K562 (cell line): ENCODE measurements around the gene TMEM252. TPM values are rescaled to one million over a fixed set of nuclear protein-coding genes. Genes with fewer than 3 reads are reported as not detected.

Source experiments
- ATAC-seq: fragments of 200-7000 bp; cut with Tn5 transposase; 3 replicates; pipeline ENCODE4 v1.9.1; 2020; ENCODE audit warnings: moderate library complexity
- BruUV-seq: library from RNA; stranded (reverse); fragments of 400-500 nt; replicated peaks from 2 replicates; lab custom pipeline; 2021; lab: Mats Ljungman, UMichigan
- CTCF ChIA-PET: fragments of 300-600 bp; formaldehyde crosslinking; extraction: SDS; loops from one replicate; lab custom pipeline; 2021; ENCODE audit warnings: low intra/inter-chr PET ratio; lab: Yijun Ruan, JAX
- POLR2A ChIA-PET: fragments of 300-600, 350-650 bp; sonication (Branson Sonifier 250); formaldehyde crosslinking; extraction: SDS; loops from one replicate; lab custom pipeline; 2021; ENCODE audit warnings: antibody characterized with exemption, inconsistent platforms; lab: Yijun Ruan, JAX
- DNase-seq, 4 experiments: peaks; one replicate each; pipeline versions ENCODE4 v3.0.0 to v3.0.0-alpha.2; 2011 to 2018; ENCODE audit warnings: low spot score in 3 of 4, mixed read lengths in 3 of 4; ENCODE audit errors: extremely low read depth in 1 of 4
- FAIRE-seq: peaks from 2 replicates; lab custom pipeline; 2011; peaks lifted over from hg19 to GRCh38; lab: Jason Lieb, UNC
- H2AFZ ChIP-seq: 2 replicates; pipeline ENCODE4 v1.6.0; 2011; ENCODE audit warnings: low read depth, low read length, control low read depth, inconsistent platforms
- H3K27ac ChIP-seq: fragments of 200-600 bp; 3 replicates; pipeline ENCODE4 v1.8.0; 2011; ENCODE audit warnings: low read depth, mild to moderate bottlenecking, control low read depth, inconsistent platforms, low read length, moderate library complexity, mixed read lengths; ENCODE audit errors: extremely low read depth
- H3K27me3 ChIP-seq, 2 experiments: fragments of 300-600 bp in 1 of 2; 2 replicates in 1 of 2; 3 replicates in 1 of 2; pipeline versions ENCODE4 v1.6.0 to v1.8.0; 2011; ENCODE audit warnings: inconsistent platforms in 2 of 2, low read length in 2 of 2, mild to moderate bottlenecking in 1 of 2, mixed read lengths in 1 of 2, moderate library complexity in 1 of 2; ENCODE audit not compliant: control insufficient read depth in 2 of 2, insufficient read depth in 2 of 2
- H3K36me3 ChIP-seq: fragments of 300-600 bp; 3 replicates; pipeline ENCODE4 v1.8.0; 2011; ENCODE audit warnings: mild to moderate bottlenecking, low read length, inconsistent platforms; ENCODE audit not compliant: control insufficient read depth, insufficient read depth
- H3K4me1 ChIP-seq, 2 experiments: fragments of 200-600 bp in 1 of 2; replicated peaks in 1 of 2; 2 replicates in 1 of 2; 3 replicates in 1 of 2; pipeline versions ENCODE4 v1.5.1 to v1.8.0; 2011; ENCODE audit warnings: inconsistent platforms in 2 of 2, low read length in 2 of 2, mild to moderate bottlenecking in 1 of 2, mixed read lengths in 1 of 2, moderate library complexity in 1 of 2; ENCODE audit not compliant: control insufficient read depth in 2 of 2, insufficient read depth in 2 of 2
- H3K4me2 ChIP-seq: 2 replicates; pipeline ENCODE4 v1.6.1; 2011; ENCODE audit warnings: low read length, control low read depth, inconsistent platforms, mixed read lengths; ENCODE audit not compliant: insufficient read depth
- H3K4me3 ChIP-seq: fragments of 200-600 bp; sonication (generic), shearing (Covaris generic); 2 replicates; pipeline ENCODE4 v1.5.1; 2016; ENCODE audit warnings: control low read depth, inconsistent platforms
- H3K79me2 ChIP-seq: fragments of 200-600 bp; 3 replicates; pipeline ENCODE4 v1.8.0; 2011; ENCODE audit warnings: low read length, inconsistent platforms; ENCODE audit not compliant: control insufficient read depth, insufficient read depth
- H3K9ac ChIP-seq, 2 experiments: 2 replicates each; pipeline versions ENCODE4 v1.6.0 to v1.6.1; 2011; ENCODE audit warnings: low read depth in 2 of 2, low read length in 2 of 2, control low read depth in 1 of 2, inconsistent platforms in 1 of 2, mild to moderate bottlenecking in 1 of 2, mixed read lengths in 1 of 2; ENCODE audit not compliant: insufficient read depth in 1 of 2
- H3K9me1 ChIP-seq: one replicate; pipeline ENCODE4 v1.6.0; 2011; ENCODE audit warnings: inconsistent platforms, mild to moderate bottlenecking, low read length, moderate library complexity; ENCODE audit not compliant: control insufficient read depth, insufficient read depth
- H3K9me3 ChIP-seq: replicated peaks from 2 replicates; pipeline ENCODE4 v1.5.1; 2011; ENCODE audit warnings: low read depth, low read length, inconsistent platforms; ENCODE audit not compliant: control insufficient read depth, insufficient read depth
- H4K20me1 ChIP-seq: replicated peaks from 2 replicates; pipeline ENCODE4 v1.6.1; 2011; ENCODE audit warnings: low read length, inconsistent platforms, mixed read lengths; ENCODE audit not compliant: control insufficient read depth, insufficient read depth
- CEBPZ ChIP-seq: fragments of 150-350 bp; IDR thresholded peaks from 2 replicates; pipeline ENCODE4 v1.6.1; 2014; ENCODE audit warnings: low read depth, mild to moderate bottlenecking, low read length, borderline replicate concordance
- CTCF ChIP-seq, 3 experiments: IDR thresholded peaks in 2 of 3; conservative IDR thresholded peaks in 1 of 3; 2 replicates each; pipeline ENCODE4 v1.5.1; 2011 to 2012; ENCODE audit warnings: low read length in 3 of 3, mild to moderate bottlenecking in 3 of 3, control low read depth in 2 of 3, improper control_type of control experiment in 1 of 3, inconsistent platforms in 1 of 3, low read depth in 1 of 3, mixed read lengths in 1 of 3, moderate library complexity in 1 of 3; ENCODE audit not compliant: insufficient read depth in 2 of 3
- WGBS: fragments of 100-300 bp; shearing (Covaris generic); methylation state at CpG from one replicate; pipeline ENCODE4 v1.1.6; 2016; ENCODE audit warnings: low coverage, mixed read lengths; ENCODE audit not compliant: insufficient coverage; ENCODE audit errors: missing lambda C conversion rate; 5-methylcytosine and 5-hydroxymethylcytosine counted together
- in situ Hi-C: fragments of 300-500 bp; cut with MboI; formaldehyde crosslinking; loops from 4 replicates; pipeline ENCODE4 v1.15.0; 2018; ENCODE audit warnings: inconsistent platforms, mixed read lengths
- intact Hi-C: fragments of 100-400 bp; cut with micrococcal nuclease; formaldehyde crosslinking; loops from 2 replicates; pipeline ENCODE4 v1.14.2; 2022
- polyA plus RNA-seq, 8 experiments: library from polyadenylated mRNA; depleted of rRNA in 4 of 8; stranded (reverse) in 5 of 8; unstranded in 3 of 8; fragments of >200 nt; fragmentation: Nextera tagmentation in 2 of 8; fragmentation: Illumina TruSeq in 1 of 8; extraction: Ambion mirVana in 2 of 8; extraction: Trizol in 1 of 8; gene quantifications; 2 replicates each; pipeline versions ENCODE4 v1.2.1 to v1.2.3, GENCODE V29; 2011 to 2014; ENCODE audit warnings: inconsistent platforms in 1 of 8, missing spikeins in 1 of 8
- total RNA-seq, 7 experiments: library from RNA; depleted of rRNA in 6 of 7; stranded (reverse); fragments of >200 nt in 6 of 7; fragmentation: Illumina TruSeq in 2 of 7; extraction: Trizol in 2 of 7; gene quantifications; 2 replicates each; pipeline versions ENCODE4 v1.2.1 to v1.2.3, GENCODE V29; 2011 to 2021; ENCODE audit warnings: low replicate concordance in 1 of 7

The TMEM252 gene
- total and polyA plus RNA-seq, 9 of the 15 experiments (the other 6 are each of a cell fraction or from before 2014, with no cell fraction given), result not detected

- intact Hi-C loops, result no loop called here
- WGBS, result 26% methylated on average over 14 of the region's 19 CpGs
These were observed 44.5 kb upstream of the TMEM252 start for GRCh38 chr9:68585034-68585761.

More at GRCh38 chr9:68585034-68585761, 44.5 kb upstream of the TMEM252 start:
- H3K27ac ChIP-seq, result no peak overlapping the region
- in situ Hi-C loops, result no loop called here
- H3K36me3 ChIP-seq, result no peaks in the 10 kb centered on the region
- ATAC-seq, result peak; percentile 67
- no peaks in the 10 kb centered on the region for H3K9me3 ChIP-seq
- ChIA-PET CTCF (interaction anchor here (0.6 to 3.3 kb wide), 5 partner anchors 100 to 608 kb away, joined by 3 to 27 read pairs (median 21); no protein-coding TSS in a partner anchor), POLR2A (no interaction called here)
- no peaks in the 10 kb centered on the region; a peak in 1 of 5 replicates for H3K27me3 ChIP-seq
- H3K4me1 ChIP-seq, result no peaks in the 10 kb centered on the region; a peak in 1 of 5 replicates
- DNase-seq, result peak in 1 of 4 experiments; percentile 7
- H3K9me1 ChIP-seq, result no peaks in the 10 kb centered on the region
- H3K9ac ChIP-seq, result no peak overlapping the region
- no TSS peak for BruUV-seq
- H3K4me2 ChIP-seq, result peak overlapping the region; percentile 8; the same call in 1 of the 2 replicates
- H4K20me1 ChIP-seq, result no peaks in the 10 kb centered on the region
- peak in 1 of 3 experiments; percentile 17; a peak in 1 of 6 replicates for TF ChIP-seq CTCF (IDR thresholded peaks at IDR 0.05 in 2 of 3, conservative IDR thresholded peaks at IDR 0.05 in 1 of 3; ENCODE audit: insufficient read depth in 2 of 3, low read depth in 1 of 3, low read length in 3 of 3)
- no peak for TF ChIP-seq CEBPZ
- TF ChIP-seq, all 486 proteins: peak for 1
- FAIRE-seq, result no peak
- no peak overlapping the region for H3K4me3 ChIP-seq
- no peaks in the 10 kb centered on the region for H3K79me2 ChIP-seq
- H2AFZ ChIP-seq, result no peak overlapping the region
